ENCODE measurements around the gene MRPL36. TPM values are rescaled to one million over a fixed set of nuclear protein-coding genes. Genes with fewer than 3 reads are reported as not detected.

The MRPL36 gene
- total RNA-seq, 1 donor from 2014 or later: 29.4 TPM

DNA sequence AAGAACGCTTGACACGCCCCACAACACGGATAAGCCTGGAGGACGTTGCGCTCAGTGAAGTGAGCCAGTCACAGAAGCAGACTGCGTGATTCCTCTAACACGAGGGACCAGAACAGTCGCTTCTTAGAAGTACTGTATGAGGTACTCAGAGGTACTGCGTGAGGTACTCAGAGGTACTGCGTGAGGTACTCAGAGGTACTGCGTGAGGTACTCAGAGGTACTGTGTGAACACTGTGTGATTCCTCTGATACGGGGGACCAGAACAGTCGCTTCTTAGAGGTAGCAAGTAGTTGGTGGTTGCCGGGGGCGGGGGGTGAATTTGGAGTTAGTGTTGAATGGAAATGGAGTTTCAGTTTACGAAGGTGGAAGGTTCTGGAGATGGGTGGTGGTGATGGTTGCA is 7.3 kb upstream of the MRPL36 start:
- TF ChIP-seq, protein P1, sequence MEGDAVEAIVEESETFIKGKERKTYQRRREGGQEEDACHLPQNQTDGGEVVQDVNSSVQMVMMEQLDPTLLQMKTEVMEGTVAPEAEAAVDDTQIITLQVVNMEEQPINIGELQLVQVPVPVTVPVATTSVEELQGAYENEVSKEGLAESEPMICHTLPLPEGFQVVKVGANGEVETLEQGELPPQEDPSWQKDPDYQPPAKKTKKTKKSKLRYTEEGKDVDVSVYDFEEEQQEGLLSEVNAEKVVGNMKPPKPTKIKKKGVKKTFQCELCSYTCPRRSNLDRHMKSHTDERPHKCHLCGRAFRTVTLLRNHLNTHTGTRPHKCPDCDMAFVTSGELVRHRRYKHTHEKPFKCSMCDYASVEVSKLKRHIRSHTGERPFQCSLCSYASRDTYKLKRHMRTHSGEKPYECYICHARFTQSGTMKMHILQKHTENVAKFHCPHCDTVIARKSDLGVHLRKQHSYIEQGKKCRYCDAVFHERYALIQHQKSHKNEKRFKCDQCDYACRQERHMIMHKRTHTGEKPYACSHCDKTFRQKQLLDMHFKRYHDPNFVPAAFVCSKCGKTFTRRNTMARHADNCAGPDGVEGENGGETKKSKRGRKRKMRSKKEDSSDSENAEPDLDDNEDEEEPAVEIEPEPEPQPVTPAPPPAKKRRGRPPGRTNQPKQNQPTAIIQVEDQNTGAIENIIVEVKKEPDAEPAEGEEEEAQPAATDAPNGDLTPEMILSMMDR (IDR thresholded peaks at IDR 0.05): no peak
- Histone ChIP-seq H3K4me1 (peaks cover 6% of the 10 kb centered on the region), H3K27me3 (no peaks in the 10 kb centered on the region), H3K9me3 (no peaks in the 10 kb centered on the region), H3K4me3 (no peak overlapping the region), H3K27ac (no peak overlapping the region), H3K36me3 (peaks cover 92% of the 10 kb centered on the region)
- intact Hi-C loops (cut with DNase I): no loop called here
- no peak for ATAC-seq
- DNase-seq: no peak

DNA sequence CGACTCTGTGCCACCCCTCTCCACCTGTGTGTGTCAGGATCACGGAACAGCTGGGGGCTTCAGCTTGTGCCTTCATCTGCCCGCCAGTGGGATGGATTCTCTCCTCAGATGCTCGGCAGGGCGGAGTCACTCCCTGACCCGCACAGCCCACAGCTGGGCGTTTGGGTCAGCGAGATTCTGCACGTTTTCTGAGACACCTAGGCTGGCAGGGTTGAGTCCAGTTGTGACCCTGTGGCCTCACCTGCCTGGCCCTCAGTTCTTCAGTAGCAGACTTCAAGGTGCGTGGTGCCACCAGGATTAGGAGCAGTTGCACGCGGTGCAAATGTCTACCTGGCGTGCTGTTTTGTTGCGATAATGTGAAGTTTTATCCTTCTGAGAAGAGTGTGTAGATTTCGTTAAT is 6.6 kb upstream of the MRPL36 start:
- DNase-seq: no peak
- TF ChIP-seq, protein P1 (IDR thresholded peaks at IDR 0.05): no peak
- H3K27me3 ChIP-seq: no peaks in the 10 kb centered on the region
- no peaks in the 10 kb centered on the region for H3K9me3 ChIP-seq
- H3K36me3 ChIP-seq: peaks cover 84% of the 10 kb centered on the region
- peaks cover 7% of the 10 kb centered on the region for H3K4me1 ChIP-seq
- no peak overlapping the region for H3K27ac ChIP-seq
- intact Hi-C loops (cut with DNase I): no loop called here
- no peak overlapping the region for H3K4me3 ChIP-seq
- ATAC-seq: no peak

DNA sequence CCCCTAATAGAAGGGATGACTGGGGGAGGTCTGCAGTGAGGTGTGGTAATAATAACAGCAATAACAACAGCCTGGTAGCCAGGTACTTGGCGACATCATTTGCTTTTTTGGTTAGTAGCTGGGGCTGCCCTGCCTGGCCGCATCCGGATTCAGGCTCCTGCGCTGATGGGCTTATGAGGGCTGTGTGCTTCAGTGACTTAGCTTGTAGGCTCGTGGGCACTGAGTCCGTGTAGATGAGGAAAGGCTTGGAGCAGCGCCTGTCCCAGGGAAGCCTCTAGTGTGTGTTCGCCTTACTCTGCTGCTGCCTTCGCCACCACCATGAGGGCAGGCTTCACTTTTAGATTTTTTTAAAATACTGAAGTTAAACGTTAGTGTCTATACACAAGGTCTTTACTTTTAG is 6.1 kb upstream of the MRPL36 start:
- TF ChIP-seq, protein P1 (IDR thresholded peaks at IDR 0.05): no peak
- H3K9me3 ChIP-seq: no peaks in the 10 kb centered on the region
- H3K4me3 ChIP-seq: no peak overlapping the region
- H3K27ac ChIP-seq: no peak overlapping the region
- H3K27me3 ChIP-seq: no peaks in the 10 kb centered on the region
- H3K4me1 ChIP-seq: peaks cover 7% of the 10 kb centered on the region
- peaks cover 79% of the 10 kb centered on the region for H3K36me3 ChIP-seq
- intact Hi-C loops (cut with DNase I): no loop called here
- DNase-seq (peak; percentile 48), ATAC-seq (no peak)

DNA sequence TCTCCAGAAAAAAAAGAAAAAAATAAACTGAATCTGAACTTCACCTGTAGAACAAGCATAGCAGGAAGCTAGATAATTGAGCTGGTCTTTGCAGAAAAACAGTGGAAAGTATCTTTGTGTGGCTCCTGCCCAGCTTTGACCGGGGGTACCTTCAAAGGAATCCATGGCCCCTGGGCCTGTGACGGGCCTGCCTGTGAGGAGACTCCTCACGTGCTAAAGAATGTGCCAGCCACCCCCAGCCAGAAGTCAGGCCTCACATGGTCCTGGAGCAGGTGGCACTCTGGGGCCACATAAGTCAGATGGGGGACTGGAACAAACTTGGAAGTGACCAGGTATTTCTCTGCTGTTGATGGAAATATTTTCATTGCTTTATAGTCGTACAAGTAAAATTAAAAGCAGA is 5.7 kb upstream of the MRPL36 start:
- ATAC-seq (no peak), DNase-seq (peak; percentile 26)
- Histone ChIP-seq H3K27me3 (no peaks in the 10 kb centered on the region), H3K27ac (no peak overlapping the region), H3K9me3 (no peaks in the 10 kb centered on the region), H3K4me1 (peaks cover 7% of the 10 kb centered on the region), H3K36me3 (peaks cover 76% of the 10 kb centered on the region), H3K4me3 (no peak overlapping the region)
- intact Hi-C loops (cut with DNase I): no loop called here
- TF ChIP-seq, protein P1 (IDR thresholded peaks at IDR 0.05): no peak

DNA sequence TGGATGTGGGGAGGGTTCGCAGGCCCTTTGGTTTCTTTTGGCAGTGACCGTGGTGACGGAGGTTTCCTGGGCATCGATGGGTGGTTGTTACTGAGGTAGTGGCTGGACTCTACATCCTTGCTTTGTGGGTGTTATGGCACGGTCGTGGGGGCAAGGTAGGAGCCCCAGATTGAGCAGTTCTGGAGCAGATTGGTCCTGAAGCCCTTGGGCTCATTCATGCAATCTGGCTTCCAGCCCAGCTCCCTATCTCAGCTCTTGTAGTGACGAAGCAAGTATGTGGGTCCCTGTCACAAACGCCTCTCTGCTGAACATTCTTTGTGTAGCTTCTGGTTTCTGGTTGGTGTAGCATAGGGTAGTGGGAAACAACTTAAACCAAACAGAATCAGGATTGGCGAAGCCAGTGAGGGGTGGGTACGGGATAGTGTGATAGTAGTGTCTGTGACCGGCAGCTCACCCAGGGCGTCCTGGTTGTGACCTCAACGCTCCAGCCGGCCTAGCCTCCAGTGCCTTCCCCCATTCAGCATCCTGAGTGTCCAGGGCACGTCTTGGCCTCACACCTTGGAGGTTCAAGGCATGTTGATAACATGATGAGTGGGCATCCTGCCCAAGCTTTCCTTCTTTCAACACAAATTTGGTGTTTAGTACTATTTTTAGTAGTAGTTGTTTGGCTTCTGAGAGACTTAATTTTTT is 4.5 kb upstream of the MRPL36 start:
- H3K4me3 ChIP-seq: no peak overlapping the region
- DNase-seq (peak; percentile 26), ATAC-seq (no peak)
- peaks cover 65% of the 10 kb centered on the region for H3K36me3 ChIP-seq
- intact Hi-C loops (cut with DNase I): no loop called here
- TF ChIP-seq, protein P1 (IDR thresholded peaks at IDR 0.05): no peak
- H3K4me1 ChIP-seq: peaks cover 7% of the 10 kb centered on the region
- H3K27me3 ChIP-seq: no peaks in the 10 kb centered on the region
- H3K27ac ChIP-seq: no peak overlapping the region
- no peaks in the 10 kb centered on the region for H3K9me3 ChIP-seq

DNA sequence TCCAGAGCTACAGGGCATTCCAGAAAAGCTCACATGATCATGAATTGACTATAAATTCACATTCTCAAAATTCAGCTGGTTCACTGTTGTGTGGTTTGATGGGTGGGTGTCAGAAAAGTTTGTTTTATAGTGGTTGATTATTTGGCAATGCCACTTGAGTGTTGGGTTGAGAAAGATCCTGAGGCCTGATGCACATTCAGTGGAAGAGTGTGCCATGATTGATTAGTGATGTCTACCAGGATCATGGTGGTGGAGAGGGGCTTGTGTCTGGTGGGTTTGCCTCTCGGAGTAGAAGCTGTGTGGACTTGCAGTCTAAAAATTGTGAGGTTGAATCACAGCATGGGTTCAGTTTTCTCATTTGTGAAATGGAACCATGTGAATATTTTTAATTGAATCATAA is 3.6 kb upstream of the MRPL36 start:
- Histone ChIP-seq H3K27me3 (no peaks in the 10 kb centered on the region), H3K4me1 (peaks cover 13% of the 10 kb centered on the region), H3K36me3 (peaks cover 57% of the 10 kb centered on the region), H3K4me3 (no peak overlapping the region), H3K9me3 (no peaks in the 10 kb centered on the region), H3K27ac (no peak overlapping the region)
- no peak for ATAC-seq
- TF ChIP-seq, protein P1 (IDR thresholded peaks at IDR 0.05): no peak
- DNase-seq: no peak
- intact Hi-C loops (cut with DNase I): no loop called here
